ENCODE measurements around the gene CRYBA2.

DNA sequence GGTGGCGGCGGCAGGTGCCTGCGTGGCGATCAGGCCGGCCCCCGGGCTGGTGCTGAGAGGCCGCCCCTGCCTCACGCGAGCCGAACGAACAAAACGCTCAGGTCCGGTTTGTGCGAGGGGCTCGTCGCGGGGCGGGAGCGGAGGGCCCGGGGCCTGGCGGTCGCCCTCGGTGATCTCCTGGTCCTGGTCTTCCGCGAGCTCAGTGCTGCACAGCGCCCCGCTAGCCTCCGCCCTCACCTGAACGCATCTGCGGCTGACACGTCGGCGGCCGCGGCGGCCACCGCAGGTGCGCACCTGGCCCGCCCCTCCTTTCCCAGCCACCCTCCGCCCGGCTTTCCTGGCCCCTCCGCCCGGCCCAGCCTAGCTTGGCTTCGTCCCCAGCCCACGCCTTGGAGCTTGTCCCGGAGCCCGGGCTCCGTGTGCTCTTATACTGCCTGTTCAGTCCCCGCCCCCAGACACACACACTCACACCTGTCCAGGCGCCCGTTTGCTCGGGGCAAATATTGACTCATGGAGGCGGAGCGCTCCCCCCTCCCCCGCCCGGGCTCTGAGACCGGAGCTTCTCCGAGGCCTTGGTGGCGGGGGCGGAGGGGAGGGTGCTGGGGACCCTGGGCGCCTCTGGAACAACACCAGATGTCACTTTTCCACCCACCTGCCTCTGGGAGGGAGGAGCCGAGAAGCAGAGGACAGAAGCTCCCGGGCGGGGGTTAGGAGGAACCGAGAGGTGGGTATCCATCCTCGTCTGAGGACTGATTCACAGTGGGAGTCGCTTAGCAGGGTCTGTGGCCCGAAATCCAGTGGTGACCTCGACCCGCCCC, 8.6 kb upstream of the CRYBA2 start:
- TF ChIP-seq, protein P1, sequence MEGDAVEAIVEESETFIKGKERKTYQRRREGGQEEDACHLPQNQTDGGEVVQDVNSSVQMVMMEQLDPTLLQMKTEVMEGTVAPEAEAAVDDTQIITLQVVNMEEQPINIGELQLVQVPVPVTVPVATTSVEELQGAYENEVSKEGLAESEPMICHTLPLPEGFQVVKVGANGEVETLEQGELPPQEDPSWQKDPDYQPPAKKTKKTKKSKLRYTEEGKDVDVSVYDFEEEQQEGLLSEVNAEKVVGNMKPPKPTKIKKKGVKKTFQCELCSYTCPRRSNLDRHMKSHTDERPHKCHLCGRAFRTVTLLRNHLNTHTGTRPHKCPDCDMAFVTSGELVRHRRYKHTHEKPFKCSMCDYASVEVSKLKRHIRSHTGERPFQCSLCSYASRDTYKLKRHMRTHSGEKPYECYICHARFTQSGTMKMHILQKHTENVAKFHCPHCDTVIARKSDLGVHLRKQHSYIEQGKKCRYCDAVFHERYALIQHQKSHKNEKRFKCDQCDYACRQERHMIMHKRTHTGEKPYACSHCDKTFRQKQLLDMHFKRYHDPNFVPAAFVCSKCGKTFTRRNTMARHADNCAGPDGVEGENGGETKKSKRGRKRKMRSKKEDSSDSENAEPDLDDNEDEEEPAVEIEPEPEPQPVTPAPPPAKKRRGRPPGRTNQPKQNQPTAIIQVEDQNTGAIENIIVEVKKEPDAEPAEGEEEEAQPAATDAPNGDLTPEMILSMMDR (IDR thresholded peaks at IDR 0.05) = peak in 1 of 6 experiments; percentile 6
- TF ChIP-seq POLR2A (IDR thresholded peaks at IDR 0.05) = peak; percentile 96 to 97
